SK-N-MC (cell line): Measurements from ENCODE around the gene KANSL1.
A peak's percentile ranks its signal among the peaks of the same experiment; 100 is the strongest.

Experiments used
- DNase-seq: peaks from one replicate; pipeline ENCODE4 v3.0.0-alpha.2; 2011; ENCODE audit warnings: low read depth, low spot score
- H3K27ac ChIP-seq: fragments of 200-600 bp; sonication (generic); 2 replicates; pipeline ENCODE4 v1.5.1; 2016; ENCODE audit warnings: mixed run types
- H3K36me3 ChIP-seq: fragments of 200-600 bp; sonication (generic); 2 replicates; pipeline ENCODE4 v1.6.1; 2017; ENCODE audit warnings: antibody characterized with exemption, low read length, mixed read lengths; ENCODE audit not compliant: insufficient read depth
- H3K4me3 ChIP-seq: fragments of 200-600 bp; sonication (generic); 2 replicates; pipeline ENCODE4 v1.5.1; 2016
- H3K9ac ChIP-seq: fragments of 200-600 bp; sonication (generic); 2 replicates; pipeline ENCODE4 v1.8.0; 2017; ENCODE audit warnings: mixed run types, mixed read lengths; ENCODE audit not compliant: insufficient read length
- H3K9me3 ChIP-seq: fragments of 200-600 bp; sonication (generic); 2 replicates; pipeline ENCODE4 v1.6.1; 2017; ENCODE audit warnings: low read depth, mild to moderate bottlenecking, antibody characterized with exemption, low read length, moderate library complexity, mixed read lengths
- EZH2 ChIP-seq: fragments of 200-600 bp; sonication (generic); IDR thresholded peaks from one replicate; pipeline ENCODE4 v1.6.1; 2017; ENCODE audit warnings: antibody characterized with exemption
- FOXP2 ChIP-seq: optimal IDR thresholded peaks from 2 replicates; pipeline ENCODE3; 2011; ENCODE audit warnings: mild to moderate bottlenecking, moderate library complexity; ENCODE audit not compliant: insufficient read depth; ENCODE audit errors: extremely low read length, control extremely low read depth
- POLR2AphosphoS5 ChIP-seq: IDR thresholded peaks from 2 replicates; pipeline ENCODE4 v1.6.1; 2012; ENCODE audit warnings: mild to moderate bottlenecking, low read depth, low read length, borderline replicate concordance

KANSL1 gene

DNA sequence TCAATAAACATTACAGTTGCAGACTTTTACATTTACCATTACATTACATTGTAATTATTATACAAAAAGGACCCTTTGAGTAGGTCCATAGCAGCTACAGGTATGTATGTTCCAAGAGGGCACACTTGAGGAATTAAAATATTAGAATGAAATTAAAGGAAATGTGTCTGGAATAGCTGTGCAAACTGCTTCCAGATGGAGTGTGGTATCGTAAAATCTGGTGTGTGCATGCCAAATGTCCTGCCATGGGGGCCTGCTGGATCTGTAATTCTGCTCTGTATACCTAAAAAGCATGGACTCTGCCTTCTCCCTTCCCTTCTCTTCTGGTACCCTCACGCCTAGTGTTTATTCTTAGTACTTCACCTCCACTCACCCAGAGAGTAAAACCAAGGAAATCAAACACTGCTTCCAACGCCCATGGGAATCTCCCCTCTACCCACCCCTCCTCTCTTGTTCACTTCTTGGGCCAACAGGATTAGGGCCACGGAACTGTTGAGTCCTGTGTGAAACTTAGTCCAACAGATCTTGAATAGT, 155.4 kb downstream of the KANSL1 start:
- TF ChIP-seq FOXP2: no peak
- Histone ChIP-seq H3K4me3 (no peak overlapping the region), H3K27ac (peak overlapping the region; percentile 35), H3K9me3 (no peaks in the 10 kb centered on the region), H3K36me3 (peaks cover 96% of the 10 kb centered on the region), H3K9ac (no peak overlapping the region)
- no peak for DNase-seq

DNA sequence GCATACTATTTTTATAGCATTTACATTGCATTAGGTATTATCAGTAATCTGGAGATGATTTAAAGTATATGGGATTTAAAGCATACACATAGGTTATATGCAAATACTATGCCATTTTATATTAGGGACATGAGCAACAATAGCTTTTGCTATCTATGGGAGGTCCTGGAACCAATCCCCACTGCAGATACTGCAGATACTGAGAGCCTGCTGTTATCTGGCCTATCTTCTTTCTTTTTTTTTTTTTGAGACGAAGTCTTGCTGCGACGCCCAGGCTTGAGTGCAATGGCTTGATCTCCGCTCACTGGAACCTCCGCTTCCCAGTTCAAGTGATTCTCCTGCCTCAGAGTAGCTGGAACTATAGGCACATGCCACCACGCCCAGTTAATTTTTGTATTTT, 156.7 kb downstream of the KANSL1 start:
- Histone ChIP-seq H3K9me3 (no peaks in the 10 kb centered on the region), H3K4me3 (no peak overlapping the region), H3K27ac (no peak overlapping the region), H3K36me3 (peaks cover 100% of the 10 kb centered on the region), H3K9ac (no peak overlapping the region)
- TF ChIP-seq POLR2AphosphoS5 (no peak), FOXP2 (no peak), EZH2 (no peak)
- DNase-seq: no peak

DNA sequence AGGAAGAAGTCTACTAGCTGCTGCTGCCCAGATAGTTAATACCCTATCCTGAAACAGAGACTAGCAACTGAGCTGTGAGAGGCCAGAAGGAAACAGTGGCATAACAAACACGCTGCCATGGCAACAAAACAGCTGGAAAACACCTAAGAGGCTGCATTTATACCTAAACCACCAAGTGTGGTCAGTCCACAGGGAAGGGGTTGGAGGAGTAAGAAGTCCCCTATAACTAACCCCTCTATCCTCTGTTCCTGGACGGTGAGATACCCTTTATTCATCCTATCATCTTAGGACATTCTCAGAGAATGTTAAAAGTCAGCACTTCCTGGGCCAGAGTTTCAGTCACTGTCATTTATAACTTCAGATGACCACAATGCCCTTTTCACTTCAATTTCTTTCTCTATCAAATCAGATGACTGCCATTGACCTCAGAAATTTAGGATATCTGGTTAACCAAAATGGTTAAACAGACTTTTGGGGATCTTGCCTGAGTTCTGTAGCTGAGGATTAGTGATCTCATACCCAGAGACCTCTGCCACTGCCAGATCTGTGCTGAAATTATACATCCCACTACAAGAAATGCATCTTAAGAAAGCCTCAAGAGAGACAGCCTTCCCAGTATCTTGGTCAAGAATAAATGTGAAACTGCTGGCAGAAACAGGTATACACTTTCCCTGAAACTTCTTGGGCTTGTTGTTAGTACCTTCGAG, 158.0 kb downstream of the KANSL1 start:
- Histone ChIP-seq H3K4me3 (no peak overlapping the region), H3K36me3 (peaks cover 100% of the 10 kb centered on the region), H3K9me3 (no peaks in the 10 kb centered on the region), H3K9ac (no peak overlapping the region), H3K27ac (no peak overlapping the region)
- TF ChIP-seq EZH2: no peak
- no peak for TF ChIP-seq FOXP2
- TF ChIP-seq POLR2AphosphoS5: no peak
- DNase-seq: no peak

DNA sequence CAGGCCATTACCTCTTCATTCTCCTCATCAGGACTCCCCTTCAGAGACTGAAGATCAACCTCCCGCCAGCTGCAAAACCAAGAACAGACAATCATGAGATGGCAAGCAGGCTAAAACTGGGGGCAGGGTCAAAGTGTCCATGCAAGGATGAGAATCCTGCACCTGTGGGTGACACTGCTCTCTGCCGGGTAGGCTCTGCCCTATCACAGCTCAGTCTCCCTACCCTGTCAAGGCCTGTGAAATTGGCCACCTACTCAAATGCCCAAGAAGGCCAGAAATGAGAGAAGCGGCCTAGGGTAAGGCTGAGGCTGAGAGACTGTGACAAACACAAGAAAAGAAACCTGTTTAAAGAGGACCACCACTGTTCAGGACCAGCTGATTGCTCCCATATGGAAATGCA, 159.8 kb downstream of the KANSL1 start:
- no peak for TF ChIP-seq EZH2
- TF ChIP-seq FOXP2: no peak
- no peak for TF ChIP-seq POLR2AphosphoS5
- DNase-seq: no peak
- Histone ChIP-seq H3K9ac (no peak overlapping the region), H3K9me3 (no peaks in the 10 kb centered on the region), H3K36me3 (peaks cover 83% of the 10 kb centered on the region), H3K27ac (no peak overlapping the region), H3K4me3 (no peak overlapping the region)

DNA sequence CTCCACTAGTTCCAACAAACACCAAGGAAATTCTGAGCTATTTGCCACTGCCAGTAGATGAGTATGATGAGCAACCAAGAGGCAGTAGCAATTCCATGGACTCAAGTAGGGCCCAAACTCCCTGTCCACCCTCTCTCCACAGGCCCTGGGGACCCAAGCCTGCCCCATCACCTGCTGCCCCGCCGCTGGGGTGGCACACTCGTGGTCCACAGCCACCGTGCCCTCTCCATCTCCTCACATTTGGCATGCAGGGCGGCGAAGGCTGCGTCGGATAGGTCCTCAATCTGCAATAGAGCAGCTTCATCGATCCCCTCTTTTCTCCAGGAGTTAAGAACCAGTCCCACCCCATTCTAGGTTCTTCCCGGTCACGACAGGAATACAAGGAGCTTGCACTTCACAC, 160.3 kb downstream of the KANSL1 start:
- no peak for DNase-seq
- Histone ChIP-seq H3K27ac (no peak overlapping the region), H3K9me3 (no peaks in the 10 kb centered on the region), H3K4me3 (no peak overlapping the region), H3K36me3 (peaks cover 78% of the 10 kb centered on the region), H3K9ac (no peak overlapping the region)
- TF ChIP-seq FOXP2 (no peak), POLR2AphosphoS5 (no peak; the same call in 1 of the 2 replicates), EZH2 (no peak)

DNA sequence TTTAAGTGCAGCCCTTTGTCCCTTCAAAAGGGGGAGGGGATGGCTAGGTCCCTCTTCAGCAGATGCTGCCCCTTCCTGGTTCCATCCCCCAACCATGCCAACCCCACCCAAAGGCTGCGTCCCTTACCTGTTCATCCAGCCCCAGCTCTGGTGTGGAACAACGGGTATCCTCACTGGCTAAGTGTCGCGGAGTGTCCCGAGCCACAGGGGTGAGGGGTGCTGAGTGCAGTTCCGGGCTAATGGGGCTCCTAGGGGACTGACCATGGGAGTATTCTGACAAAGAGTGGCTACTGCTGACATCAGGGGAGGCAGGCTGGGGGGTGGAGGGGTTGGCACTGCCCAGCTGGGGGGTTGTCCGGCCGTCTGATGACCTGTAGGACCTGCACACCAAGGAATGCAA, 161.3 kb downstream of the KANSL1 start:
- Histone ChIP-seq H3K36me3 (peaks cover 73% of the 10 kb centered on the region), H3K4me3 (no peak overlapping the region), H3K9me3 (no peaks in the 10 kb centered on the region), H3K27ac (no peak overlapping the region), H3K9ac (no peak overlapping the region)
- TF ChIP-seq FOXP2: no peak
- no peak for TF ChIP-seq EZH2
- no peak for TF ChIP-seq POLR2AphosphoS5
- DNase-seq: no peak

DNA sequence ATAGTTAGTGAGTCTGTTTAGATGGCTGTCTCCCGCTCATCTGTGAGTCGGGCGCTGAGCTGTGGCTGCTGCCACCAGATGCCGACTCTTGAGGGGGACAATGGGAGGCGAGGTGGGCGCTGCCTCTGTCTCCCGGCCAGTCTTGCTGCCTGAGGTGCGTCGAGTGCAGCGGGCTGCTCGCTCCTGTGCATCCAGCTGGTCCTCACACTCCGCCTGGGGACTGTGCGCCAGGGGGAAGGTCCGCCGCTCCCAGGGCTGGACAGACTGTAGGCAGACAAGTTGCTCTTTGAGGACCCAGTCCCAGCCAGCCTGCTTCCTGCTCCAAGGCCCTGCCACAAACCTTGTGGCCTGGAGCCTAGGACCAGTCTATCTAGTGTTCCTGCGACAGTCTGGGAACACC, 161.8 kb downstream of the KANSL1 start:
- Histone ChIP-seq H3K9me3 (no peaks in the 10 kb centered on the region), H3K27ac (no peak overlapping the region), H3K36me3 (peaks cover 71% of the 10 kb centered on the region), H3K4me3 (no peak overlapping the region), H3K9ac (no peak overlapping the region)
- TF ChIP-seq FOXP2 (no peak), POLR2AphosphoS5 (no peak), EZH2 (no peak)
- DNase-seq: no peak

DNA sequence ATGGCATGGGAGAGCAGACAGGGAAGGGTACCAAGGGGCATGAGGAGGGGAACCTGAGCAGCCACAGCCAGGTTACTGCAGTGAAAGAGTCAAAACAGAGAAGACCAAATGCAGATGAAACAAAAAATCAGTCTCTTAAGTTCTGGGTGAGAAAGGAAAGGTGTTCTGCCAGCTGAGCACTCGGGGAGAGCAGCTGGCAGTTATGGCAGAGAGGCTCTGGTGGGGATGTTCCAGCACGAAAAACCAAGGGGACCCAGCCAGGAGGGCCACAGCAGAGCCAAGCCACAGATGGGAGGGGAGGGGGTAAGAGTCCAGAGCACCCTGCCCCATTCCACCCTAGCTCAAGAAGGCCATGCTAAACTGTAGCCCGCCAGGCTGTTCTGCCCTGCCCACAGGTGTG, 162.5 kb downstream of the KANSL1 start:
- no peak overlapping the region for H3K27ac ChIP-seq
- H3K9me3 ChIP-seq: no peaks in the 10 kb centered on the region
- TF ChIP-seq FOXP2 (no peak), POLR2AphosphoS5 (no peak), EZH2 (no peak)
- peaks cover 64% of the 10 kb centered on the region for H3K36me3 ChIP-seq
- no peak for DNase-seq
- no peak overlapping the region for H3K4me3 ChIP-seq
- no peak overlapping the region for H3K9ac ChIP-seq

DNA sequence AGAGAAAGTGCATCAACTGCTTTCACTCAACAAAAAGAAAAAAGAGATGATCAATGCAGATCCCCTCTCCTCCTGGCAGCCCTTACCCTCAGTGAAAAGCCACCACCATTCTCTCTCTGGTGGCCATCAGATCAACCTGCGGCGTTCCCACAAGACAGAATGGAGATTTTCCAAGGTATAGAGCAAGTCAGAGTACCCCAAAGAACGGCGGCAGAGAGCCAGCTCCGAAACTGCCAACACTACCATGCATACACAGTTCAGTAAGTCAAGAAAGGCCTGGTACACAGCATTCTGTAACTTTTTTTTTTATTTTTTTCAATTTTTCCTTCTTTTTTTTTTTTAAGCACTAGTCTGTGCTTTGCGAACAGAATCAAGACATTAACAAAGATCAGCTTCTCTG, 163.6 kb downstream of the KANSL1 start:
- no peak for DNase-seq
- Histone ChIP-seq H3K4me3 (no peak overlapping the region), H3K9ac (no peak overlapping the region), H3K36me3 (peaks cover 53% of the 10 kb centered on the region), H3K9me3 (no peaks in the 10 kb centered on the region), H3K27ac (peak overlapping the region; percentile 67)
- TF ChIP-seq EZH2: no peak
- TF ChIP-seq FOXP2: no peak
- TF ChIP-seq POLR2AphosphoS5: no peak
